SK-N-SH (cell line): ENCODE data around the gene NOL4L.

Source experiments
- CHD2 ChIP-seq: fragments of 150-350 bp; IDR thresholded peaks from 2 replicates; pipeline ENCODE4 v1.6.1; 2018; ENCODE audit warnings: low read length; ENCODE audit not compliant: partially characterized antibody
- EP300 ChIP-seq, 2 experiments: IDR thresholded peaks; 2 replicates each; pipeline versions ENCODE4 v1.4.0 to v1.6.1; 2012; ENCODE audit warnings: borderline replicate concordance in 1 of 2, low read depth in 1 of 2, low read length in 1 of 2
- FOXM1 ChIP-seq: IDR thresholded peaks from 2 replicates; pipeline ENCODE4 v1.4.0; 2012; ENCODE audit warnings: low read depth, mild to moderate bottlenecking
- POLR2AphosphoS5 ChIP-seq: IDR thresholded peaks from 2 replicates; pipeline ENCODE4 v1.6.1; 2012; ENCODE audit warnings: low read depth, low read length
- TF ChIP-seq, protein P1 (sequence below): fragments of 200-600 bp; sonication (generic); IDR thresholded peaks from 2 replicates; pipeline ENCODE4 v1.6.1; 2017; ENCODE audit warnings: antibody characterized with exemption, mild to moderate bottlenecking, moderate library complexity

DNA sequence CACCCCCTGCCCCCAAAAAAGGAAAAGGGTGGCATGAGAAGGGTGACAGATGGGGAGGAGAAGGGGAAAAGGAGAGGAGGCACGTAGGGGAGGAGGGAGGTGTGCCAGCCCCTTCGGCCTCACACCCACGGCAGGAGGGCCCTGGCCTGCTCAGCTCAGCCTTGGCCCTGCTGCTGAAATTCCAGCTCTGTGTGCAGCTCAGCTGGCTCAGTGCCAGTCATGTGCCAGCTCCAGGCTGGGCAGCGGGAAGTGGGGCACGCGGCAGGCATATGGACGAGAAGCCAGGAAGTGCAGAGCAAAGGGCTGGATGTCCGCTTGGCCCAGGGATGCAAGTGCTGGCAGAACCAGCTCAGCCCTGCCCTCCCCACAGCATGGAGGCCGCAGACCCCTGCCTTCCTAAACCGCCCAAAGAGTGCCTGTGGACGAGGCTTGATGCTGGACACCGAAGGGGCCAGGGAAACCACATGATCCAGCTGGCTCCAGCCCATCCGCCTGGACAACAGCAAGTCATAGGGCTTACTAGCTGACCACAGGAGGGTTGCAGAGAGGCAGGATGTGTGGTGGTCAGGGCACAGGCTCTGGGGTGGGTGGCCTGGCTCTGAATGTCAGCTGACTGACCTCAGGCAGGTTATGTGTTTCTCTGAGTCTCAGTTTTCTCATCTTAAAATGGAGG, 60.2 kb downstream of the NOL4L start:
- TF ChIP-seq, protein P1, sequence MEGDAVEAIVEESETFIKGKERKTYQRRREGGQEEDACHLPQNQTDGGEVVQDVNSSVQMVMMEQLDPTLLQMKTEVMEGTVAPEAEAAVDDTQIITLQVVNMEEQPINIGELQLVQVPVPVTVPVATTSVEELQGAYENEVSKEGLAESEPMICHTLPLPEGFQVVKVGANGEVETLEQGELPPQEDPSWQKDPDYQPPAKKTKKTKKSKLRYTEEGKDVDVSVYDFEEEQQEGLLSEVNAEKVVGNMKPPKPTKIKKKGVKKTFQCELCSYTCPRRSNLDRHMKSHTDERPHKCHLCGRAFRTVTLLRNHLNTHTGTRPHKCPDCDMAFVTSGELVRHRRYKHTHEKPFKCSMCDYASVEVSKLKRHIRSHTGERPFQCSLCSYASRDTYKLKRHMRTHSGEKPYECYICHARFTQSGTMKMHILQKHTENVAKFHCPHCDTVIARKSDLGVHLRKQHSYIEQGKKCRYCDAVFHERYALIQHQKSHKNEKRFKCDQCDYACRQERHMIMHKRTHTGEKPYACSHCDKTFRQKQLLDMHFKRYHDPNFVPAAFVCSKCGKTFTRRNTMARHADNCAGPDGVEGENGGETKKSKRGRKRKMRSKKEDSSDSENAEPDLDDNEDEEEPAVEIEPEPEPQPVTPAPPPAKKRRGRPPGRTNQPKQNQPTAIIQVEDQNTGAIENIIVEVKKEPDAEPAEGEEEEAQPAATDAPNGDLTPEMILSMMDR, result no peak
- TF ChIP-seq CHD2 (peak; percentile 55), EP300 (IDR thresholded peaks at IDR 0.05; ENCODE audit: borderline replicate concordance in 1 of 2, low read depth in 1 of 2, low read length in 1 of 2) (0 out of 4 replicates have a peak, but pooled peaks of 1 of the 2 experiments have one; percentile 42), POLR2AphosphoS5 (no peak), FOXM1 (no peak)
